GM23338 (cell line): ENCODE results near the gene STPG4. TPM values are rescaled to one million over a fixed set of nuclear protein-coding genes. Genes with fewer than 3 reads are reported as not detected.

Experiments used
- ATAC-seq: fragments of 200-7000 bp; cut with Tn5 transposase; 3 replicates; pipeline ENCODE4 v1.9.1; 2020
- DNase-seq: peaks from one replicate; pipeline ENCODE4 v3.0.0-alpha.2; 2015; ENCODE audit warnings: low spot score
- H2AFZ ChIP-seq: fragments of 200-600 bp; sonication (generic); 2 replicates; pipeline ENCODE4 v1.8.0; 2016; ENCODE audit warnings: antibody characterized with exemption, mild to moderate bottlenecking, moderate library complexity
- H3F3A ChIP-seq: fragments of 200-600 bp; sonication (generic); replicated peaks from 2 replicates; pipeline ENCODE4 v1.8.0; 2017; ENCODE audit warnings: antibody characterized with exemption, mixed run types, low read depth
- H3K27ac ChIP-seq: fragments of 200-600 bp; sonication (generic); 2 replicates; pipeline ENCODE4 v1.6.1; 2016; ENCODE audit warnings: low read depth
- H3K27me3 ChIP-seq: fragments of 200-600 bp; sonication (generic); 2 replicates; pipeline ENCODE4 v1.8.0; 2016; ENCODE audit warnings: mild to moderate bottlenecking, mixed run types, moderate library complexity; ENCODE audit not compliant: insufficient read depth
- H3K36me3 ChIP-seq: fragments of 200-600 bp; sonication (generic); 2 replicates; pipeline ENCODE4 v1.8.0; 2016; ENCODE audit warnings: mild to moderate bottlenecking; ENCODE audit not compliant: insufficient read depth
- H3K4me1 ChIP-seq: fragments of 200-600 bp; sonication (generic); 2 replicates; pipeline ENCODE4 v1.8.0; 2016; ENCODE audit warnings: mild to moderate bottlenecking, moderate library complexity; ENCODE audit not compliant: insufficient read depth
- H3K4me2 ChIP-seq: fragments of 200-600 bp; sonication (generic); 2 replicates; pipeline ENCODE4 v1.7.1; 2017; ENCODE audit warnings: mixed run types
- H3K4me3 ChIP-seq: fragments of 200-600 bp; sonication (generic); 2 replicates; pipeline ENCODE4 v1.6.1; 2016; ENCODE audit warnings: mixed run types
- H3K79me2 ChIP-seq: fragments of 200-600 bp; sonication (generic); replicated peaks from 2 replicates; pipeline ENCODE4 v1.8.0; 2017; ENCODE audit warnings: mild to moderate bottlenecking; ENCODE audit not compliant: insufficient read depth
- H3K9me2 ChIP-seq: fragments of 200-600 bp; sonication (generic); 2 replicates; pipeline ENCODE4 v1.8.0; 2017; ENCODE audit not compliant: insufficient read depth
- H4K20me1 ChIP-seq: fragments of 200-600 bp; sonication (generic); replicated peaks from 2 replicates; pipeline ENCODE4 v1.8.0; 2017; ENCODE audit warnings: mild to moderate bottlenecking; ENCODE audit not compliant: insufficient read depth
- H3K27ac Mint-ChIP-seq: 2 replicates; pipeline ENCODE4 v1.8.0; 2020; ENCODE audit warnings: inconsistent platforms, mild to moderate bottlenecking, moderate library complexity, mixed read lengths
- H3K27me3 Mint-ChIP-seq: 3 replicates; pipeline ENCODE4 v1.8.0; 2022; ENCODE audit warnings: low read depth, mild to moderate bottlenecking, moderate library complexity, mixed read lengths, inconsistent platforms; ENCODE audit not compliant: insufficient read depth, poor library complexity
- H3K36me3 Mint-ChIP-seq: 3 replicates; pipeline ENCODE4 v1.8.0; 2021; ENCODE audit warnings: low read depth, mild to moderate bottlenecking, inconsistent platforms, moderate library complexity, mixed read lengths
- H3K4me1 Mint-ChIP-seq: 3 replicates; pipeline ENCODE4 v1.8.0; 2020; ENCODE audit warnings: mild to moderate bottlenecking, inconsistent platforms, mixed read lengths
- H3K4me3 Mint-ChIP-seq: 3 replicates; pipeline ENCODE4 v1.8.0; 2021; ENCODE audit warnings: moderate library complexity, mild to moderate bottlenecking, inconsistent platforms, mixed read lengths
- H3K9me3 Mint-ChIP-seq: 3 replicates; pipeline ENCODE4 v1.8.0; 2020; ENCODE audit warnings: moderate library complexity, mild to moderate bottlenecking, inconsistent platforms, mixed read lengths
- CTCF ChIP-seq, 2 experiments: fragments of 200-600 bp in 1 of 2; sonication (generic) in 1 of 2; conservative IDR thresholded peaks; 2 replicates each; pipeline versions ENCODE4 v1.5.1 to v1.6.1; 2016 to 2017; ENCODE audit warnings: antibody characterized with exemption in 2 of 2, low read depth in 2 of 2, mild to moderate bottlenecking in 2 of 2, moderate library complexity in 1 of 2
- ETS1 ChIP-seq: IDR thresholded peaks from 2 replicates; pipeline ENCODE4 v1.6.1; 2016; ENCODE audit warnings: antibody characterized with exemption
- EZH2 ChIP-seq: fragments of 200-600 bp; sonication (generic); IDR thresholded peaks from one replicate; pipeline ENCODE4 v1.8.0; 2017; ENCODE audit warnings: antibody characterized with exemption, mild to moderate bottlenecking, low read depth; ENCODE audit not compliant: unreplicated experiment
- EZH2phosphoT487 ChIP-seq: fragments of 200-600 bp; sonication (generic); IDR thresholded peaks from one replicate; pipeline ENCODE4 v1.8.1; 2018; ENCODE audit warnings: antibody characterized with exemption; ENCODE audit not compliant: unreplicated experiment
- NANOG ChIP-seq: IDR thresholded peaks from 2 replicates; pipeline ENCODE4 v1.6.1; 2016; ENCODE audit warnings: antibody characterized with exemption, borderline replicate concordance
- REST ChIP-seq: IDR thresholded peaks from one replicate; pipeline ENCODE4 v1.6.1; 2018; ENCODE audit warnings: antibody characterized with exemption; ENCODE audit not compliant: unreplicated experiment
- ZNF114 ChIP-seq: fragments of 250-450 bp; sonication (Bioruptor Pico); IDR thresholded peaks from 2 replicates; pipeline ENCODE4 v1.5.0; 2020; ENCODE audit warnings: mild to moderate bottlenecking, moderate library complexity
- ZNF331 ChIP-seq: fragments of 250-450 bp; sonication (Bioruptor Pico); IDR thresholded peaks from 2 replicates; pipeline ENCODE4 v1.5.0; 2020; ENCODE audit warnings: low read depth, mild to moderate bottlenecking, moderate library complexity
- polyA plus RNA-seq: library from polyadenylated mRNA; unstranded; fragments of >200 nt; fragmentation: Nextera tagmentation; extraction: Ambion mirVana; gene quantifications from 2 replicates; pipeline ENCODE4 v1.2.1, GENCODE V29; 2016
- total RNA-seq: library from RNA; depleted of rRNA; stranded (reverse); fragments of >200 nt; shearing (Covaris generic); gene quantifications from 2 replicates; pipeline ENCODE4 v1.2.3, GENCODE V29; 2014

Gene STPG4
- total and polyA plus RNA-seq, 2 experiments from 2014 or later = 0.28 TPM; not detected in 1

GRCh38 chr2:47160660-47161059 is 5.6 kb upstream of the STPG4 start:
- Mint-ChIP-seq H3K27me3 (peaks cover 4% of the 10 kb centered on the region), H3K9me3 (no peaks in the 10 kb centered on the region), H3K4me1 (peaks cover 8% of the 10 kb centered on the region; the same call in 2 of the 3 replicates), H3K27ac (no peak overlapping the region), H3K4me3 (no peak overlapping the region), H3K36me3 (peaks cover 69% of the 10 kb centered on the region)
- Histone ChIP-seq H3K36me3 (peaks cover 39% of the 10 kb centered on the region), H3K79me2 (peaks cover 39% of the 10 kb centered on the region), H3K27me3 (no peaks in the 10 kb centered on the region), H3F3A (peaks cover 15% of the 10 kb centered on the region), H3K4me3 (no peak overlapping the region), H2AFZ (no peak overlapping the region), H3K4me2 (no peak overlapping the region), H3K4me1 (no peaks in the 10 kb centered on the region), H3K9me2 (no peaks in the 10 kb centered on the region), H3K27ac (no peak overlapping the region), H4K20me1 (peaks cover 38% of the 10 kb centered on the region)
- DNase-seq (no peak), ATAC-seq (no peak)
- TF ChIP-seq REST = no peak

GRCh38 chr2:47160211-47160610 is 5.1 kb upstream of the STPG4 start:
- H3K36me3 ChIP-seq = peaks cover 37% of the 10 kb centered on the region
- H3K4me2 ChIP-seq = no peak overlapping the region
- no peak for ATAC-seq
- DNase-seq = no peak
- no peaks in the 10 kb centered on the region for H3K9me2 ChIP-seq
- Mint-ChIP-seq H3K36me3 (peaks cover 64% of the 10 kb centered on the region), H3K4me1 (peaks cover 5% of the 10 kb centered on the region; the same call in 2 of the 3 replicates), H3K27ac (no peak overlapping the region), H3K4me3 (no peak overlapping the region), H3K9me3 (no peaks in the 10 kb centered on the region), H3K27me3 (peaks cover 4% of the 10 kb centered on the region)
- peaks cover 15% of the 10 kb centered on the region for H3F3A ChIP-seq
- no peaks in the 10 kb centered on the region for H3K27me3 ChIP-seq
- no peak overlapping the region for H3K4me3 ChIP-seq
- no peak for TF ChIP-seq ZNF114 (CRISPR knock-in tag)
- no peak for TF ChIP-seq EZH2
- TF ChIP-seq CTCF (conservative IDR thresholded peaks at IDR 0.05; ENCODE audit: low read depth in 2 of 2) = no peak
- no peak for TF ChIP-seq ETS1
- no peak for TF ChIP-seq REST
- no peak for TF ChIP-seq EZH2phosphoT487
- TF ChIP-seq NANOG = no peak
- TF ChIP-seq ZNF331 (CRISPR knock-in tag) = no peak
- no peak overlapping the region for H3K27ac ChIP-seq
- H2AFZ ChIP-seq = no peak overlapping the region
- H3K79me2 ChIP-seq = peaks cover 35% of the 10 kb centered on the region
- no peaks in the 10 kb centered on the region for H3K4me1 ChIP-seq
- H4K20me1 ChIP-seq = peaks cover 34% of the 10 kb centered on the region
